T47D (cell line): Measurements from ENCODE around the gene STK11.
"Not testable (repeated sequence)": the region's sequence is repeated elsewhere in the genome, so short reads cannot be mapped to it uniquely, and the experiment has no call there.

Experiments used
- DNase-seq, 2 experiments: peaks; one replicate each; pipeline versions ENCODE4 v3.0.0 to v3.0.0-alpha.2; 2011 to 2012; ENCODE audit warnings: low read depth in 1 of 2, low spot score in 1 of 2
- JUND ChIP-seq: IDR thresholded peaks from 2 replicates; pipeline ENCODE4 v1.6.1; 2012; ENCODE audit warnings: low read depth
- in situ Hi-C: cut with HindIII; loops from 2 replicates; pipeline ENCODE4 v1.10.0; 2016; ENCODE audit warnings: low sequenced_read_pairs, low pct_unique_long_range_greater_than_20kb

STK11 gene

DNA sequence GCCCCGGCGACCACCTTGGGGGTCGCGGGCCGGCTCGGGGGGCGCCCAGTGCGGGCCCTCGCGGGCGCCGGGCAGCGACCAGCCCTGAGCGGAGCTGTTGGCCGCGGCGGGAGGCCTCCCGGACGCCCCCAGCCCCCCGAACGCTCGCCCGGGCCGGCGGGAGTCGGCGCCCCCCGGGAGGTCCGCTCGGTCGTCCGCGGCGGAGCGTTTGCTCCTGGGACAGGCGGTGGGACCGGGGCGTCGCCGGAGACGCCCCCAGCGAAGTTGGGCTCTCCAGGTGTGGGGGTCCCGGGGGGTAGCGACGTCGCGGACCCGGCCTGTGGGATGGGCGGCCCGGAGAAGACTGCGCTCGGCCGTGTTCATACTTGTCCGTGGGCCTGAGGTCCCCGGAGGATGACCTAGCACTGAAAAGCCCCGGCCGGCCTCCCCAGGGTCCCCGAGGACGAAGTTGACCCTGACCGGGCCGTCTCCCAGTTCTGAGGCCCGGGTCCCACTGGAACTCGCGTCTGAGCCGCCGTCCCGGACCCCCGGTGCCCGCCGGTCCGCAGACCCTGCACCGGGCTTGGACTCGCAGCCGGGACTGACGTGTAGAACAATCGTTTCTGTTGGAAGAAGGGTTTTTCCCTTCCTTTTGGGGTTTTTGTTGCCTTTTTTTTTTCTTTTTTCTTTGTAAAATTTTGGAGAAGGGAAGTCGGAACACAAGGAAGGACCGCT, 729 bp downstream of the STK11 start:
- DNase-seq = no peak
- TF ChIP-seq JUND = no peak
- in situ Hi-C loops = no loop called here

DNA sequence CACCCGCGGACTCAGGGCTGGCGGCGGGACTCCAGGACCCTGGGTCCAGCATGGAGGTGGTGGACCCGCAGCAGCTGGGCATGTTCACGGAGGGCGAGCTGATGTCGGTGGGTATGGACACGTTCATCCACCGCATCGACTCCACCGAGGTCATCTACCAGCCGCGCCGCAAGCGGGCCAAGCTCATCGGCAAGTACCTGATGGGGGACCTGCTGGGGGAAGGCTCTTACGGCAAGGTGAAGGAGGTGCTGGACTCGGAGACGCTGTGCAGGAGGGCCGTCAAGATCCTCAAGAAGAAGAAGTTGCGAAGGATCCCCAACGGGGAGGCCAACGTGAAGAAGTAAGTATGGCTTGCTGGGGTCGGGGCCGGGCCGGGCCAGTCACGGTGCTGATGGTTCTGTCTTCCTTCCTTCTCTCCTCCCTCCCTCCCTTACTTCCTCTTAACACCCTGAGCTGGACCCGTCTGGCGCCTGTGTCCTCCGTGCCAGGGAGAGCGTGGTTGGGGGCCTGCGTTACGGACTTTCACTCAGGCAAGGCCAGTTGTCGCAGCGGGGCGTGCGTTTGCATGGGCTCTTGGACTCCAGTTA, 1.4 kb downstream of the STK11 start:
- no peak for TF ChIP-seq JUND
- in situ Hi-C loops = no loop called here
- peak in 1 of 2 experiments; percentile 16 for DNase-seq

DNA sequence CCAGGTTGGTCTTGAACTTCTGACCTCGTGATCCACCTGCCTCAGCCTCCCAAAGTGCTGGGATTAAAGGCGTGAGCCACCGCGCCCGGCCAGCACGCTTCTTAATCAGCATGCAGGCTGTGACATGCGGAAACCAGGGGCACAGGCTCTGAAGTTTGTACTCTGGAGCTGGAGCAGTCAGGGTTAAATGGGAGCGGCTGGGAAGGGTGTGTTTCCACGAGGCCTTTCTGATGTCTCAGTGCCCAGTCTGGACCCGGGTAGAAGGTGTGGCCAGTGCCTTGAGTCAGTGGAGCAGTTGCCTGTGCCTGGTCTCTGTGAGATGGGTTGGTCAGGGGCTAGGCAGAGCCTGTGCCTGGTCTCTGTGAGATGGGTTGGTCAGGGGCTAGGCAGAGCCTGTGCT, 3.3 kb downstream of the STK11 start:
- in situ Hi-C loops, DNase-seq: not testable (repeated sequence)

DNA sequence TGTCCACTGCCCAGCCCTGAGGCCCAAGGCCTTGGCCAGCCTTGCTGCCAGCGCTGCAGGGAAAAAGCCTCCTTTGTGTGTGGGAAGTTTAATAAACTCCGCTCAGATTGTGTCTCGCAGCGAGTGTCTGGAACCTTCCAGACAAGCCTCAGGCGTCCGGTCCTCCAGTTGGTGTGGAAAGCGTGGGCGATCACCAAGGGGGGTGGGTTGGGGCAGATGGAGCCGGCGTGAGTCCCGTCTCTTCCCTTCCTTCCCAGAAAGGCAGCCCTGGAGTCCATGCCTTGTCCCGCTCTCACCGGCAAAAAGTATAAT, 4.6 kb downstream of the STK11 start:
- TF ChIP-seq JUND = no peak
- in situ Hi-C loops = no loop called here
- DNase-seq = no peak

DNA sequence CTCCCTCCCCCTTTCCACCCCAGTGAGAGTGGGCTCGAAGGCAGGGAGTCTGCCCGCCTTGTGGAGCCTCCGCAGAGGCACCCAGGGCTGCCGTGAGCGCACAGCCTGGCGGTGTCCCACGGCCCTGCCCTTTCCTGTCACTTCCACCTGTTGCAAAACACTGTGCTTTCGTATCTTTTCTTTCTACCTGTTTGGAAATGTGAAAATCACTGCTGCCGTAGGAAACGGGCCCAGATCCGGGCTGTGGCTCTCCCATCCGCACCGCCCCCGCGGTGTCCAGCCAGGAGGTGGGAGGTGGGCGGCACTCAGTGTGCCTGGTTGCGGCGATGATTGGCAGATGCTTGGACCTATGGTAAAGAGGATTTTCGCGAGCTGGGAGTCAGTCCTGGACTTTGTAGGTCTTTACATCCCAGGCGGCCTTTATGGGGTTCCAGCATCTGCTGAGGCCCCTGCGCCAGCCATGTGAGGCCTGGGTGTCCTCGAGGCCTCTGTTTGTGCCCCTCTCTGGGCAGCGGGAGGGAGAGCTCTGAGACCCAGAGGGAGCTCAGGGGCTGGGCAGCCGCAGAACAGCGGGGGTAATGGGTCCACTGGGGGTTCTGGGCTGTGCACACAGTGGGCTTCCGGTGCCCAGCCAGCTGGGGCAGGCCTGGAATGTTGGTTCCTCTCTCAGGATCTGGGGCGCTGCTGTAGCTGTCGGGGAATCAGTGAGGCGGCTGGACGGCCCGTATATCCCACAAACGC, 6.1 kb downstream of the STK11 start:
- peak in 1 of 2 experiments; percentile 16 for DNase-seq
- in situ Hi-C loops = no loop called here
- no peak for TF ChIP-seq JUND

DNA sequence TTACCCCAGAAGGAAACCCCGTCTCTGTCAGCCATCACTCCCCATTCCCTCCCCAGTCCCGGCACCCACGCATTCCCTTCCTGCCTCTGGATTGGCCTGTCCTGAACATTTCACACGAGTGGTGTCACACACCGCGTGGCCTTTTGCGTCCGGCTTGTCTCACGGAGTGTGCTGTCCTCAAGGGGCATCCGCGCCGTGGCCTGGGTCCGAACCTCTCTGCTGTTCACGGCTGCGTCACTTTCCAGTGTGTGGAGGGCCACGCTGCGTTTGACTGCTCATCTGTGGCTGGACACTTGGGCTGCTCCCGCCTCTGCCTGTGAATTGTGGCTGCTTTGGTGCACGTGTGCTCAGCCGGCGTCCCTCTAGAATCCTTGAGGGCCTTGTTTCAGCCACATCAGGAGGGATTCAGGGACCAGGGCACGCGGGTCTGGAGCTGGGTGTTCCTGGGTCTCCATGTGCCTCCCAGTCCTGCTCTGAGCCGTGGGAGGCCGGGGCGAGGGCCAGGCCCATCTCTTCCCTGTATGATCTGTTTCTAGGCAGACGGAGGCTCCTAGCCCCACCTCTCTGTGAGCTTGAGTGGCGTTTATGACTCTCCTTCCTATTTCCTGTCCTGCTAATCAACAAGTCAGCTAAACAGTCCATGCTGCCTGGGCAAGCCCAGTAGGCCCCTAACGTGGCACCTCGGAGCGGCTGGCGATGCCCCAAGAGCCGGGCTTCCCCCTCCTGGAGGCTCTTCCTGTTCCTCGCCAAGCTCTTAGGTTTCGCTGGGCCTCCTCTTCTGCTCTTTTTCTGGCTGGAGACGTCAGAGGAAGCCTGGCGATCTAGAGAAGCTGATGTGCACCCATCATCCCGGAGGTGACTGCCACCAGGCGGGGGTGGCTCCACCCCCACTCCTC, 8.1 kb downstream of the STK11 start:
- in situ Hi-C loops = no loop called here
- TF ChIP-seq JUND = no peak
- DNase-seq = no peak

DNA sequence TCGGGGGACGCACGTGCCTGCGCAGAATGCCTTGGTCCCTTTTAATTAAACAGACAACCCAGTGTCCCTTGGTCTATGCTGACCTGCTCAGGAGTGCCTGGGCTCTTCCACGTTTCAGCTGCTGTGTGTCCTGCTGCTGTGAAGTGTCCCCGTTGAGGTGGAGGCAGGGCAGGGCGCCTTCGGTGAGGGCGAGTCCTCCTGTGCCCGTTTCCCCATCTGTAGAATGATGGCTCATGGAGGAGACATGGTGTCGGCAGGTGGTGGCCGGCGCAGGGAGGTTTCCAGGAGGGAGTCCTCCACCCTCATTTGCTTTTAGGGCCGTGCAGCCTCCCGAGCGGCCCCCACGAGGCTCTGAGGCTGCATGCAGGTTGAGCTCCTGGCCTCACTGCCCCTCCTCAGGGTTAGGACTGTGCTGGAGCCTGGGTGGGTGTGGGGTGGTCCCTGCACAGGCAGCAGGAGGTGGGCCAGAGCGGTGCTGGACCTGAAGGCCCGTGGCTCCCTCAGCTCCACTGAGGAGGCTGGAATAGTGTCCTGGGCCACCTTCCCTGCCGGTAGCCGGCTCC, 8.8 kb downstream of the STK11 start:
- in situ Hi-C loops = no loop called here
- DNase-seq = no peak
- TF ChIP-seq JUND = no peak

DNA sequence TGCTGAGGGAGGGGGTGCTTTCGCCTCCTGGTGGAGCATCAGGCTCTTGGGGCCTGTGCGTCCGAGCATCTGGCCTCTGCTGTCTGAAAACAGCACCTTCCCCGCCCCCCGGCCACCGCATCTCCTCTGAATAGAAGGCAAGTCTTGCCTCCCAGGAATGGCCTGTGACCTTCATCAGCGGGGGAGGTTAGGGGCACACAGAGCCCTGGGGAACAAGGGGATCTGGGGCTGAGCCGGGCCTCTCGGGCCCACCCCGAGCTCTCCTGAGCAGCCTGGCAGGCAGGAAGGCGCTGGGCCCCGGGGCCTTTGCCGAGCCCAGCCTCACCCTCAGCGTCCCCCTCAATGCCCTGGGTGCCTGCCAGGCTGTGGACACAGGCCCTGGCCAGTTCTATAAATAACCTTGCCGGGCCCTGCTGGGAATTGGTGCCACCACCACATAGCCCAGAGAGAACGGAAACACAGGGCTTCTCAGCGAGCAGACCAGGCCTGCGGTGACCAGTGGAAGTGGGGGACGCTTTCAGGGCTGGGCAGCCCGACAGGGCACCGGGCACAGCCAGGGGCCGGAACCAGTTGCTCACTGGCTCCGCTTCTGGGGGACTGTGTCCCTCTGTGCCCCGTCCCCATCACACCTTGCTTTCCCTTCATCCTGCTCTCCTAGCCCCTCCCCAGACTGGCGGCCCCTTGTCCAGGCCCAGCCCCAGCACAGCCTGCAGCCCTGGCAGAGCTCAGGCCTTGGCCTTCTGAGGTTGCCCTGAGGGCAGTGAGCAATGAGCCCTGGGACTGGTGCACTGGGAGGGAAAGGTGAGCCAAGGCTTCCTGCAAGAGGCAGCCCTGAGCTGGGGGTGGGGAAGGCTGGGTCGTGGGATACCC, 9.5 kb downstream of the STK11 start:
- no peak for DNase-seq
- no peak for TF ChIP-seq JUND
- in situ Hi-C loops = no loop called here

DNA sequence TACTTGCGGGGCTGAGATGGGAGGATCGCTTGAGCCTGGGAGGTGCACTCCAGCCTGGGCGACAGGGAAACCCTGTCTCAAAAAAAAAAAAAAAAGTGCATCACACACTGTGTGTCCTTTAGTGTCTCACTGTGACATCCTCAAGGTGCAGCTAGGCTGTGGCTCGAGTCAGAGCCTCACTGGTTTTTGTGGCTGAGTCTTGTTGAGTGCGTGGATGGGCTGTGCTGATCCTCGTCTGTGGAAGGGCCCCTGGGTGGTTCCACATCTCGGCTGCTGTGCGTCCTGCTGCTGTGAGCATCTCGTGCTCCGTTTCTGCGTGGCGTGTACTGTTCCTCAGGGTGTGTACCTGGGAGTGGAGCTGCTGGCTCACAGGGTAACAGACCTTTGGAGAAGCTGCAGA, 11.2 kb downstream of the STK11 start:
- in situ Hi-C loops = no loop called here
- DNase-seq = no peak
- no peak for TF ChIP-seq JUND

DNA sequence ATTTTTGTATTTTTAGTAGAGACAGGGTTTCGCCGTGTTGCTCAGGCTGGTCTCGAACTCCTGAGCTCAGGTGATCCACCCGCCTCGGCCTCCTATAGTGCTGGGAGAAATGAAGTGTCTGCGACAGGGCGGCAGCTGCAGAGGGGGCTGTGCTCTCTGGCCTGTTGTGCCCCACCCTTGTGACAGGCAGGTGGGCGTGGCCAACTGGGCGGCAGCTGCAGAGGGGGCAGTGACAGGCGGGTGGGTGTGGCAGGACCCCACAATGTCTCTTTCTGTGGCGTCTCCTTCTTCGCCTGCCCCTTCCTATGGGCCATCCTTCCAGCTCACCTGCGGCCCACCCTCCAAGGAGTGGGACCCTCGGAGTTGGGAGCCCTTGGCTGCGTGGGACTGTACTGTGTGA, 11.8 kb downstream of the STK11 start:
- in situ Hi-C loops = no loop called here
- TF ChIP-seq JUND = no peak
- no peak for DNase-seq

DNA sequence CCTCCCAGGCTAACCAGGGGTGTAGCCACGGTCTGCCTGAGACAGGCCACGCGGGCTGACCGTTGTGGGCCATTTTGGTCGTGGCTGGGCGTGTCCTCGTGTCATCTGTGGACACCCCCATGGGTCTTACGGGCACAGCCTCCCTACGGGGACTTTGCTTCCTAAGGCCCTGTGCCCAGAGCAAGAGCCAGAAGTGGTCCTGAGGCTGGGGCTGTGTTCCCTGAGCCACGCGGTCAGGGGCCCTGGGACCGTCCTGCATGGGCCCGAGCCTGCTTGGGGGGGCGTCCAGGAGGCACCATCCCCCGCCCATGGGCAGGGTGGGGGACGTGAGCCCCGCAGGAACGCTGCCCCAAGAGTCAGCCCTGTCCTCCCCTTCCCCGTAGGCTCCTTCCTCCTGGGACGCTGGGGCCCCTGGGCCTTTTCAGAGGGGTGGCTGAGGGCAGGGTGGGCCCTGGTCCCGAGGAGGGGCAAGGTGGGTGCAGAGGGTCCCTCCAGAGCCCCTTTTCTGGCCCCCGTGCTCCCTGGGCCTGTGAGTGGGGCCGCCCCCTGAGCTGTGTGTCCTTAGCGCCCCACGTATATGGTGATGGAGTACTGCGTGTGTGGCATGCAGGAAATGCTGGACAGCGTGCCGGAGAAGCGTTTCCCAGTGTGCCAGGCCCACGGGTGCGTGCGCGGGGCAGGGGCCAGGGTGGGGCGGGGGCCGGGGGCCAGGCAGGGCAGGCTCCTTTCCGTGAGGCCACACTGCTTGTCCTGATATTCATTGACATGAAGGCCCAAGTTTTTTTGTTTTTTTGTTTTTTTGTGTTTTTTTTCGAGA, 13.4 kb downstream of the STK11 start:
- in situ Hi-C loops = no loop called here
- TF ChIP-seq JUND = no peak
- DNase-seq = no peak
